GM19240 (cell line): ENCODE data around the gene ADCK1.
"Not testable (repeated sequence)": the region's sequence is repeated elsewhere in the genome, so short reads cannot be mapped to it uniquely, and the experiment has no call there.

Experiments used
- DNase-seq: peaks from one replicate; pipeline ENCODE4 v3.0.0; 2011; ENCODE audit warnings: low spot score; ENCODE audit not compliant: insufficient read length

The ADCK1 gene

GRCh38 chr14:77809011-77809410, 9.1 kb downstream of the ADCK1 start:
- DNase-seq: no peak

DNA sequence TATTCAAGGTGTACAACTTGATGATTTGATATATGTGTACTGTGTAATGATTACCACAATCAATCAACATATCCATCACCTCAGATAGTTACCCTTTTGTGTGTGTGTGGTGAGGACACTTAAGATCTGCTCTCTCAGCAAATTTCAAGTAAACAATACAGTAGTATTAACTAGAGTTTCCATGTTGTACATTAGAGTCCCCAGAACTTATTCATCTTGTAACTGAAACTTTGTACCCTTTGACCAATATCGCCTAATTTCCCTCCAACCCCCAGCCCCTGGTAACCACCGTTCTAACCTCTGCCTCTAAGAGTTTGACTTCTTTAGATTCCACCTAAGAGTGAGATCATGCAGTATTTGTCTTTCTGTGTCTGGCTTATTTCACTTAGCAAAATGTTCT, 12.1 kb downstream of the ADCK1 start:
- DNase-seq: no peak

GRCh38 chr14:77812682-77813081, 12.8 kb downstream of the ADCK1 start:
- DNase-seq: not testable (repeated sequence)

DNA sequence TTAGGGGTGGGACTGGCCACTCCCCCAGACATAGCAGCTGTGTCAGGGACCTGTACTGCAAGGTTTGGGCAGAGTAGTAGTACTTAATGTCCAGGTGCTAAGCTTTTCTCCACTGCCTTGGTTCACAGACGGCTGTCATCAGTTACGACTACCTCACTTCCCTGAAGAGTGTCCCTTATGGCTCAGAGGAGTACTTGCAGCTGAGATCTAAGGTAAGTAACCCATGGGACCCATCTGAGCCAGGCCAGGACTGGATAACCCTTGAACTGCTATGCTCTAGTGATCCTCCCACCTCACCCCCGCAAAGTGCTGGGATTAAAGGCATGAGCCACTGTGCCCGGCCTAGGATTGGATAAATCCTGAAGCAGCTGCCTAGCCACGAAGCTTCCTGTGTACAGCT, 22.4 kb downstream of the ADCK1 start:
- no peak for DNase-seq

GRCh38 chr14:77822741-77823140, 22.8 kb downstream of the ADCK1 start:
- DNase-seq: no peak

DNA sequence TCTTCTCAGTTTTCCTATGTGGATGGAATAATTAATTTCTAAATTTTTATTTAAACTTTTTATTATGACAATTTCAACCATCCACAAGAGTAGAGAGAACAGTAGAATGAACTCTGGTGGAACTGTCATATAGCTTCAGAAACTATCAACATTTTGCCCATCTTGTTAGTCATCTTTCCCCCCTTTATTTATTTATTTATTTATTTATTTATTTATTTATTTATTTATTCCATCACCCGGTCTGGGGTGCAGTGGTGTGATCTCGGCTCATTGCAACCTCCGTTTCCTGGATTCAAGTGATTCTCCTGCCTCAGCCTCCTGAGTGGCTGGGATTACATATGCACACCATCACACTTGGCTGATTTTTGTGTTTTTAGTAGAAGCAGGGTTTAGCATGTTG, 23.5 kb downstream of the ADCK1 start:
- no peak for DNase-seq

- DNase-seq: no peak
Observed at GRCh38 chr14:77825895-77826519, 26.1 kb downstream of the ADCK1 start.

DNA sequence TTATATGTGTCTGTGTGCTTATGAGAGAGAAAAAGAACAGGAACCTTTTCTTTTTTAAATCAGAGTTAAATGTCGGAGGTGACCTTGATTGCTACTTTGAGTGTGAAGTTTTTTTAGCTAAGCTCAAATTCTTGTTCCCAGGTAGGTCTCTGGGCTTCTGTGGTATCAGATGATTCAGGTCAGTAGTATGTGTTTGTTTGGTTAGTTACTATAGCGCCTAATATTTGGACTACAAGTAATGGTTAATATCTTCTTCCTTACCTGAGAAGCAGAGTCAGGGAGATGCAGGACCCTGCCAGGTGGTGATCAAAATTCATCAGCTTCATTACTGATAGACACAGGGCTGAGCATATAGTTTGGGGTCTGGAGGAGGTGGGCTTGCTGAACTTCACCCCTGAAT, 30.8 kb downstream of the ADCK1 start:
- DNase-seq: no peak

DNA sequence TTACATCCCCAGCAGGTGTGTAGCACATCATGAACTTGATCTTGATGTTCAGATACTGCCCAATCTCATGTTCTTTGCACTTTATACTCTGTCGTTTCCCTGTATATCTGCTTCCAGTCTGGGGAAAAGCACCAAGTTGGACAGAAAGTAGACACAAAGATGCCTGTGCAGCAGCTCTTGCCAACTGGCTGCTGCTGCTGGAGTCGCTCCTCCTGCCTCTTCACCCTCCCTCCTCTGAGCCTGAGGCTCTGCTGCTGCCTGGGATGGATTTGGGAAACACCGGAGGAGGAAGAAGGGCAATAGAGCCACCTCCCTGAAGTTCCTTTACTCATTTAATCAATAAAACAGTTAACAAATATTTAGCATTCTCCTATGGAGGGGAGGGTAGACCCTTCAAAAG, 32.4 kb downstream of the ADCK1 start:
- no peak for DNase-seq

- no peak for DNase-seq
Observed at GRCh38 chr14:77837926-77838325, 38.0 kb downstream of the ADCK1 start.

DNA sequence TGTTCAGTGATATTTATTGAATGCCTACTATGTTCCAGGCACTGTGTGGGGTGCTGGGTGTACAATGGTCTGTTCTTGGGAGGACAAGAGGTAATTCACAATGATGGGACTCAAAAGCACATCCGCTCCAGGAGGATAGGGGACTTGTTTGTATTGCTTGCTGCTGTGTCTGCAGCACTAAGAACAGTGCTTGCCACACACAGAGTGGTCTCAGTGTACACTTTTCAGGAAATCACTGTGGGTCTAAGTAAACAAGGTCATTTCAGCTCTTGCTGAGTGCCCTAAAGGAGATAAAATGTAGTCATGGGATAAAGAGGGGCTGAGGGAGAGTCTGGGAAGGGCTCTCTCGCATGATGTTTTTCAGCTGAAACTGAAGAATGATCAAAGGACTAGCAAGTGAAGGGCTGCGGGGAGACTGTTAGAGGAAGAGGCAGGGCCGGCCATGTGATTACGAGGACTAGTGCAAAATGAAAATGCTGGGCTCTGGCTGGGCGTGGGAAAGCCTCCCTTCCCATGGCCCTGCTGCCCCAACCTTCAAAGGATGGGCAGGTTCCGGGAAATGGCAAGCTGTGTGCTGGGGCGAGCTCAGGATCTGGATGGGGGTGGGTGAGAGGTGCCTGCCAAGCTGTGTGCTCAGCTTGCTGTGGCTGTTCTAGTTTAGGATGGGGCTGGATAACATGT, 39.1 kb downstream of the ADCK1 start:
- DNase-seq: no peak

- DNase-seq: no peak
Observed at GRCh38 chr14:77843195-77843594, 43.3 kb downstream of the ADCK1 start.

- no peak for DNase-seq
Observed at GRCh38 chr14:77843651-77844050, 43.7 kb downstream of the ADCK1 start.

DNA sequence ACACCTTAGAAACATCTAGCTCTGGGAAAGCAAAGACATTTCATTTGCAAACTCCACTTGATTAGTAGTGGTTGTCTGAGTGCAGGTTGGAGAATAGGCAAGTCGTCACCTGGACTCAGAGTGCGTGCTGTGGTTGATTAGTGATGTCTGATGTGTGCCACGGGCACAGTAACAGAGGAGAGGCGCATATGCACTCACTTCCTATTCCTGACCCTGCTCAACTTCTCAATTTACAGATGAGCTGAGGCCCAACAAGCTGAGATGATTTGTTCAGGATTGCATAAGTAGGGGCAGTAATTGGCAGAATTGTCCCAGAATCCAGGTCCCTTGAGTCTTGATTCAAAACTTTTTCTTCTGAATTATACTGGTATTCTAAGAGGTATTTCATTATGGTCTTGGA, 44.9 kb downstream of the ADCK1 start:
- no peak for DNase-seq

GRCh38 chr14:77848031-77848430, 48.1 kb downstream of the ADCK1 start:
- no peak for DNase-seq

DNA sequence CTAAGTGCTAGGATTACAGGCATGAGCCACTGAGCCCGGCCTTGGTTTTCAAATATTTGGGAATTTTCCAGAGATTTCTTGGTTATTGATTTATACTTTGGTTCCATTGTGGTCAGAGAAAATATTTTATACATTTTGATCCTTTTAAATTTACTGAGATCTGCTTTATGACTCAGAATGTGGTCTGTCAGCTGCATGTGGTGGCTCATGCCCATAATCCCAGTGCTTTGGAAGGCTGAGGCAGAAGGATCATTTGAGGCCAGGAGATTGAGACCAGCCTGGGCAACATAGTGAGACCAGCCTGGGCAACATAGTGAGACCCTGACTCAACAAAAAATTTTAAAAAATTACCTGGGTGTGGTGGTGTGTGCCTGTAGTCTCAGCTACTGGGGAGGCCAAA, 49.8 kb downstream of the ADCK1 start:
- no peak for DNase-seq

GRCh38 chr14:77853919-77854318, 54.0 kb downstream of the ADCK1 start:
- DNase-seq: no peak

GRCh38 chr14:77856941-77857340, 57.0 kb downstream of the ADCK1 start:
- DNase-seq: no peak

GRCh38 chr14:77859934-77860570, 60.1 kb downstream of the ADCK1 start:
- DNase-seq: no peak

- DNase-seq: no peak
Observed at GRCh38 chr14:77861201-77861600, 61.3 kb downstream of the ADCK1 start.

DNA sequence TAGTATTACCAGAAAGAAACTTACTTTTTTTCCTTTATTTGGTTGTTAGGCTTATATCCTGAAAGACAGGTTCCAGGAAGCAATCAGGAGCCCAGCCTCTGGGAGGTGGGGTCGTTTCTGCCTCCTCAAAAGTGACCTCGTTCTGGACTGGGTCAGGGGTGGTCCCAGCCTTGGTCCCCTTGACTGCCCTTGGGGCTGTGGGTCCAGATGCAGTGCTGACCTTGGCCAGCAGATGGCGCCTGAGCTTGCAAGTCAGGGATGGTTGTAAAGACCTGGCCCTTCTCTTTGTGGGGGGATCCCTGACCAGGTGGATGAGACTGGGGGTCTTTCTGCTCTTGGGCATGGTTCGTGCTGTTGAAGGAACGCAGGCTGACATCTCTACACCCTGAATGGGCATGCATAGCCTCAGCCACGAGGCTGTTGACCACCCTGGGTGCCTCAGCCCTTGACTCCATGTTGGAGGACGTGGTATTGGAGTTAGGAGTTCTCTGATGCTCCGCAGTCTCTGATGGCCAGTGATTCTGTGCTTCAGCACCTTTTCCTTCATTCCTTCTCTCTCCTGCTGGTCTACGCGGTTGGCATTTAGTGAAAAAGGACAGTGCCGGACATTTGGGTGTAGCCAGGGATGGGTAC, 62.4 kb downstream of the ADCK1 start:
- peak; percentile 76 for DNase-seq

- no peak for DNase-seq
Observed at GRCh38 chr14:77864085-77864484, 64.2 kb downstream of the ADCK1 start.
